NOMO-1 treated with DMSO at 0.1 percent for 48 hours (cell line): Measurements from ENCODE around the gene MRPS23.
A peak's percentile ranks its signal among the peaks of the same experiment; 100 is the strongest.

Experiments
- DNase-seq: peaks from one replicate; lab custom pipeline; 2025; ENCODE audit not compliant: unreplicated experiment; lab: John Stamatoyannopoulos, UW

The MRPS23 gene

DNA sequence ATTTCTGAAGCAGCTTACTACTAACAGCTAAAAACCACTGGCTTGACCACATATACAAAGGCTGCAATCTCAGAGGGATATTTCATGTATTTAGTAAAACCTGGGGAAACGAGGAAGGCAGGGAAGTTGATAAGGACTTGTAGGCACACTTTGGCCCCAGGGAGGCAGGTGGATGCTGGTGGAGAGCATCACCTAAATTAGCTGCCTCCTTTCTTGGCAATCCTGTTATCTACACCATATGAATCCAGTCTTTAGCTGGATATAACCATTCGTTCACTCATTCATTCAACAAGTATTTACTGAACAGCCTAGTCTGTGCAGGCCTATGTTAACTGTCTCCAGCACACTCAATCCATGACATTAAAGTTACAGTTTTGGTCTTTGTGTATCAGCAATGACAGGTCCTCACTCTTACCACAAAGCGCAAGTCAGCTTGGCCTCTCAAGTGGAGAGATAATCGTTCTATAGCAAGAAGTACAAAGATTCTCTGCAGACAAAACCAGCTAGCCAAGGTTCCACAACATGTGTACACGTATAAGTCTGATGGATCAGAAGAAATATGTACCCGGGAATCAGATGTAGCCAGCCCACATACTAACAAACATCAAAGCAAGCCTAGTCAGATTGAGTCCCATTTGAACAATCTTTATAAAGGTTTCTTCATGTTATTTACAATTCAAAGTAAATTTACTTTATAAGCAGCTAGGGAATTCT is 10.8 kb downstream of the MRPS23 start:
- no peak for DNase-seq

DNA sequence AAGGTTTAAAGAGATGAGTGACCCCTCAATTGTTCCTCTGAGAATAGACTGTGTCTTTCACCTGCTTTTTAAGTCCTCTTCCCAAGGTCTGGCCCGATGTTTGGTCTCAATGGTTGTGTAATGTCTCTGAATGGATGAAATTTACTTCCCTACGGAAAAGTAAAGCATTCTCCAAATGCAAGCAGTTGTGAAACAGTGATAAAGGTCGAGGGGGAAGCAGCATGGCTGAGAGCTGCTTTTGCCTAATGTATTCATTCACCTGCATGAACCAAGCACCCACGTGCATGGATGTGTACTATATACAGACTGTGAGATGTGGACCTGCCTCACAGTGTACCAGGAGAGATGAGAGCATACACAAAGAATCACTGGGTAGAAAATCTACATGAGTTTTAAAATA is 11.4 kb downstream of the MRPS23 start:
- no peak for DNase-seq

DNA sequence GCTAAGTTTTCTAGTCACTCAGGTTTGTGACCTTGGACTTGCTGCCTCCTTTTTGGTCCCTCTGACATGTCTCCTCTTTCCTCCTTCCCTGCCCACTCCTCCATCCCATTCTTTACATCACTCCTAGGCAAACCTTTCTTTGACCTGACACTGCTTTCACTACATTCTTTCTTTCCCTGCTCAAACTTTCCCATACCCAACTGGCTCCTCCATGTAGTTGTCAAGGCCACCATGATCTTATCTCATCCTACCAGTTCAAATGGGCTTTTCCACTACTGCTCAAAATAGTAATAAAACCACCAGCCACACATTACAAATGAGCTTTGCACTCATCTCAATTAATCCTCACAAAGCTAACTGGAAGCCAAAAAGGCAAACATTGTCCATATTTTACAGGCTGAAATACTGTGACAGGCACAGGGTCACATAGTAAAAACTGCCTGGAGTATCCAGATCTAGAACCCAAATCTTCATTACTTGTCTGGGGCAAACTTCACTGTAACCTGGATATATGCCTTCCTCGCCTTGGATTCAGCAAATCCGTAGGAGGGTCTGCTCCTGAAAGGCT is 14.4 kb downstream of the MRPS23 start:
- DNase-seq: no peak

DNA sequence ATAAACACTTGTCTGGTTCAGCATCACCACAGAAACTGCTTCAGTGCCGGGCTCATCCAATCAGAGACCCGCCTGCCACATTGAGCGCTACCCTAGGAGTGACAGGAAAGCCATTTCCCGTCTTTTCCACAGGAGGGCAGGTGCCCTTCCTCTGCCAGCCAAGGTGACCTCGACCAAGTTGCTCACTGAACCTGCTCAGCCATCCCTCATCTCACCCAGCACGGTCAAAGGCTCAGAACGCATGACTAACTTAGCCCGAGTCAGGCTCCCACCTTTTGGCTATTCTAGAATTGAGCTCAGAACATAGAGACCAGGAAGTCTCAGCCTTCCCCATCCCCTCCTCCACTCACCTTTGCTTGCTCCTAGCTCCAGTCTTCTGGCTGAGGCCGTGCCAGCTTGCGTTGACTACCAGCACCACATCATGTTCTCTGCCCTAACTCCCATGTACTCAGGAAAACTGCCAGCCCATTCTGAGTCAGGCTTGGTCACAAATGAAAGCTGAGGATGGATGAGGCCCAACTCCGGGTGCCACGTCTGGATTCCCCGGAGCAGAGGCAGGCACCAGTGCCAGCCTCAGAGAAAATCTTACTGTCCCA is 15.6 kb downstream of the MRPS23 start:
- no peak for DNase-seq

DNA sequence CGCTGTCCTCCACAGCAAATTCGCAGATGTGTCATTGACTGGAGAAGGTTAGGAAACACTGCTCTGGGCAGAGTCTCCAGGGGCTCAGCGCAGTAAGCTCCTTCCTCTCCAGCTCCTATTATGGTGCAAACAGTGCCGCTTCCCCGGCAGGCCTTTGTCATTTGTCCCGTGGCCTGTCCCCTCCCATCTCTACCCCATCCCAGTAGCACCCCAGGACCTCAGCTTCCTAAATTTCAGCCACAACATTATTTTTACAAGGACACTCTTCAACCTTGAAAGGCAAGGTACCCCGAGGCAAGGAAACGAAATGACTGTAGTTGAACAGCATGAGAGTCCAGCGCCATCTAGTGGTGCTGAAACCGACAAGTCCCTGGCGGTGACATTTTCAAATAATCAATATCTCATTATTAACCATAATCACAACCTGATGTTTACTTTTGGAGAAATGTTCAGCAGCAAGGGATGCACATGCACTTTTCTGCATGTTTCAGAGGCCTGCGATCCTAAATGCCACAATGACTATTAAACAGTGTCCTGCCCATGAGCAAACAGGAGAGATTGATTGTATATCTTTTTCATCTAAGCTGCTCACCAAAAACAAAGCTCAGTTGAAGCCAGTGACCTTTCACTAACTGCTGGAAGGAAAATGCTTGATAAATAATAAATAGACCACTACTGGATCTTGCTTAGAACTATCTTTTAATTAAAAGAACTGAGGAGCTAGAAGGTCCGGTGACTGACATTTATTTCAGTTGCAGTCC is 16.5 kb downstream of the MRPS23 start:
- peak; percentile 74 for DNase-seq

DNA sequence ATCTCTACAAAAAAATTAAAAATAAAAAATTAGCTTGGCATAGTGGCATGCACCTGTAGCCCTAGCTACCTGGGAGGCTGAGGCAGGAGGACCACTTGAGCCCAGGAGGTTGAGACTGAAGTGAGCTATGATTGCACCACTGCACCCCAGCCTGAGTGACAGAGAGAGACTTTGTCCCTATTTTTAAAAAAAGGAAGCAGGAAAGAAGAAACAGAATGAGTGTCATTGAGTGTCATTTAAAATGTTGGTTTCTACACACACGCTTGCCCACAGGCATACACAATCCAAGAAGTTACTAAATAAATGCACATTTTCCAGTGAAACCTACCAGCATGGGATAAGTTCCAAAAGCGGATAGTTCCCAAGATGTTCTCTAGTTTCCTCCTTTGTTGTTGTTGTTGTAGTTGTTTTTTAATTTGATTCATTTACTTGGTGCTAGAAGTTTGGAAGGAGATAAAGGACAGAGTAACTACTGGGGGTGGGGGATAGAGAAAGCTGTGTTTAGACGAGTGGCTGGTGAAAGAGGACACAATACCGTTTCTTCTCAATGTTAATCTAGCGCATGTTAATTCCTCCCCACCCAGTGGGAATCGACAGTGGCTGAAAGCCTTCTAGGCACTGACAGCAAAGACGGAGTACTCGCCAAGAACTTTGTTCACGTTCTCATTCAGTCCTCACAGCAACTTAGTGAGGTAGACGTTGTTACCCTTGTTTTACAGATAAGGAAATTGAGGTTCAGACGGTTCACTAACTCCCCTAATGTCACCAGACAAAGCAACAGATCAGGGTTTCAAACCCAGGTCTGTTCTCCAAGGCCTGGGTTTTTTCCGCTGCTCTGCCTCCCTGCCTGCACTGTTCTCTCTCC is 17.3 kb downstream of the MRPS23 start:
- DNase-seq: peak; percentile 87

DNA sequence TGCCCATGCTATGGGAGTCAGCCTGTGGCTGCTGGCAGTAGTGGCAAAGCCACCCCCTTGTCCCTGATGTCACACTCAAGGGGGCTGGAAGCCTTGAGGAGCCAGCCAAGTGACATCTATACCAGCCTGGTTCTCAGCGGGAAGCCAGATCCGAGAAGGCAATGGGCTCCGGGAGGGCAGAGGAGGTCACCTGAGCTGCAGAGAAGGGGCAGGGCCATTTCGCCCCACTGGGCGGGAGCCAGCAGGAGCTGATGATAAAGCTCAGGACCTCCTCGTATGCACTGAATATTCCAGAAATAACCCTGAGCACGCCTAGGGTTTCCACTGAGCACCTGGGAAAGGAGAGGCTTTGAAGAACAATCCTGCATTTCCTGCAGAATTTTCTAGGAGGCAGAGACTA is 19.0 kb downstream of the MRPS23 start:
- no peak for DNase-seq

DNA sequence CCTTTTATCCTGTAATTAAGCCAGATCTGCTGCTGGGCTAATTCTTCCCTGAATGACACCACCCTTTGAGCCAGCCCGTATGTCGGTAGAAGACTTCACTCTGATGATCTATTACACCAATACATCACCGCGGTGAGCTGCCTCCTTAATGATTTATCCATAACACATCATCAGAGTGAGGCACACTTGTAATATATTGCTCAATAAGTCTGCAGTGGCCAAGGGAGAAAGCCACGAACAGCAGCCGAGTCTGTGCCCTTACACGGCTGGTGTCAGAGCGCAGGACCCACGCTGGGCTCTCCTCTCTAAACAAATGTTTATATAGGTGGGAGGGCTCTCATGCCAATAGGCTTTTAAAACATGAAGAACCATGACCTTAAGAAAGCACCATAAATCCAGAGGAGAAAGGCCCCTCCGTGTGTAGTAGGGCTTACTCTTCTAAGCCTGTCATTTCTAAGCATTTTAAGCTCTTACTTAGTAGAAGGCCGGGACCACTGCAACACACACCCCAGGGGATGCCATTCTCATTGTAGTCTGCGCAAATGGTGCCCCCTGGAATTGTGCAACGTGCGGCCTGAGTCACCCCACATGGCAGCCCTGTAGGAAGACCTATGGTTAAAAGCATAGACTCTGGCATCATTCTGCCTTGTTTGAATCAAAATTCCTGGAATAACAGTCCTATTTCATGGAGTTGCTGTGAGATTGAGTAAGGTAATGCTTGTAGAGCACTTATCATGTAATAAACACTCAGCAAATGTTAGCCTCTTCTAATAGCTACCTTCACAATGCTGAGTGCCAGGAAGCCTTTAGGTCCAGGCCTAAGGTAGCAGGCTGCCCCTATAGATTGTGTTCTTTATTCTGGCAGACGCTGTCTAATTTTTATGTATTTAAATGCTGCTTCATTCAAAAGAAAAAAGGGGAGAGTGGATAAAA is 26.1 kb downstream of the MRPS23 start:
- DNase-seq: peak; percentile 65

DNA sequence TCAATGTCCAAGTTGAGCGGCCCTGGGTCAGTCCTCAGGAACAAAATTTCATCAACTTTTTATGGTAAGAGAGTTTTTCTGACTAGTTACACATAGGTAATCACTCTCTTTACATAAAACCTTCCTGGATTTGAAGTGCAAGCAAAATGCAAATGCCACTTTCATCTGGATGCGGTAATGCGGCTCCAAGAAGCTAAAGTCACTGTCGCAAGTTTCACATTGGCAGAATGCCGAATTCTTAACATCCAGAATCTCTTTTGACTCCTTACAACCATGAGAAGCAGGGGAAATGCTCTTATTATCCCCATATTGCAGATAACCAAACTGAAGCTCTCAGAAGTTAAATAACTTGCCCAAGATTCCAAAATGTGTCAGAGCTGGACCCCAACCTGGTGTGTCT is 30.0 kb downstream of the MRPS23 start:
- no peak for DNase-seq

DNA sequence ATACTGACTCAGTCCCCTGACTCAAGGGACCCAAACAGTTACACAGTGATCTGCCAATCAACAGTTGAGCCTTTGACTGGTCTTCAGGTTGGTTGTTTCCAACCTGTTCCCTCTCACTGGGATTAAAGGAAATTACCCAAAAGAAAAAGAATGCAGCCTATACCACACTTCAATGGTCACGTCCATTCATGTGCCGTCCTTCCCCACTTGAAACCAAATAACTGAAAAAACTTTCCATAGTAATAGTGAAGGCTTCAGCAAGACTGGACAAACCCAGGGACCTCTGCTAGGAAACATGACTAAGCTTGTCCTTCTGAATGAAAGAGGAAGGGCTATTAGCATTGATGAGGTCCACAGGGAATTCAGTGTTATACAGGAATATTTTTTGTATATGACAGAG is 30.6 kb downstream of the MRPS23 start:
- no peak for DNase-seq

DNA sequence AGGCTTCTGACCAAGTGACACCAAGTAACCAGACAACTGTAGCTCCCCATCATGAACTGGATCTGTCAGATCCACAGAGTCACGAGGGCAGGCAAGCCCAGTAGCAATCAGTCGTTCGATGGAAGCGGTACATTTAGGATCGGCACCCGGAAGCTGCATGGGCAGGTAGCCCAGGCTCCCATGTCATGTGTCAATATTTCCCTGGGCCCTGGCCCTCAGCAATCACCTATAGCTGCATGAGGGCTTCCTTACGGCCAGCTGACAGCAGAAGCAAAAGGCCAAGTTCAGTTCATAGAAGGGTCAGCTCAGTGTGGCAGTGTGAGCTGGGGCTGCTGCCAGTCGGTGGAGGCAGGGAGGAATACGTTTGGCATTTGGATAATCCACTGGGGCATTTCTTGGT is 31.8 kb downstream of the MRPS23 start:
- no peak for DNase-seq

DNA sequence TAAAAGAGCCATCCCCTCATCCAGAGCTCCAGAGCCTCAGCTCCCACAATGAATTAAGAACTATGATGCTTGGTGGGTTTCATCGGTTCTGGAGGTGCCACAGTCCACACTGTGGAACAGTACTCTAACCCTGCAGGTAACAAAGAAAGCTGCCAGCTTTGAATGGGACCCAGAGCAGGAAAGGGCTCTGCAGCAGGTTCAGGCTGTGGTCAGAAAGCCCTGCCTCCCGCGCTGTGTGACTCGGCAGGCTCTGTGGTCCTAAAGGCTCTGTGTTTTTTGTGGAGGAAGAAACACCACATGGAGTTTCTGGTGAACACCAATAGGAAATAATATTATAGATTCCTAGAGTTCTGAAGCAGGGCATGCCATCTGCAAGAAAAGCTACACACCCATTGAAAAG is 32.5 kb downstream of the MRPS23 start:
- DNase-seq: no peak

DNA sequence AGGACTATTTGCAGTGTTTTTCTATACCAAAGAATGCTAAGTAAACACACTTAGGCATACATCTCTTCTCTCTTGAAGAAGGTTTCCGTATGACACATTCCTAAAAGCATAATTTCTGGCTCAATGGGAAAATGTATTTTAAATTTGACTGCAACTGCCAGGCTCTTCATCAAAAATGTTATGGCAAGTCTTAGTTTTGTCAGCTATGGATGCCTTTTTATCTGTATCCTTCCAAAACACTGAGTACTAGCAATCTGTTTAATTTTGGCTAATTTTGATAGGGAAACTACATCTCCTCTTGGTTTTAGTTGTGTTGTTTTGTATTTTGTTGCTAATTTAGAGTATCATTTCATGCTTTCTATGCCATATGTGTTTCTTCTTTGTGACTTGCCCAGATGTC is 35.4 kb downstream of the MRPS23 start:
- DNase-seq: no peak

DNA sequence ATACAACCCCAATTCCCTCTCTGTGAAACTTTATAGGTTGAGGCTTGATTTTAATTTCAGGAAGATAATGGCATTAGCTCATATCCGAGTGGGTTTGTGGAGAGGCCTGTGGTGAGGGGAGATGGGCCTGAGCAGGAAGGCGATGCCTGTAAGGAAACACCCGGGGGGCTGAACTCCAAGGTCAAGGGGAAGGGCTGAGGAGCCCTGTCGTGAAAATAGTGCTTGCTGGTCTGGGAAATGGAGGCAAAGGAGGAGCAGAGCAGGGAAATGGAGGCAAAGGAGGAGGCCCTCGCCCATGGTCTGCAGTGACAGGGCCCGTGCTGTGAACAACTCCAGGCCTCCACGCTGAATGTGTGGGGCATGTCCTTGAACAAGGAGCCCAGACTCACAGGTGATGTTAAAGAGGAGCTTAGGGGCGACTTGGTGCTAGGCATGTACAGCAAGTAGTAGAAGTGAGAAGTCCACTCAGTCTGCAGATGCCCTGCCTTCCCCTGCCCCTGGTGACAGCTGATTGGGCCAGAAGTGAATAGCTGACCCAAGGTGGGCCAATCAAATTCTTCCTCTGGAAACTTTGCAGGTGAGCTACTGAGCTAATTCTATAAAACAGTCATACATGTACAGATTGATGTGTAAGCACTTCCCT is 38.1 kb downstream of the MRPS23 start:
- DNase-seq: no peak

DNA sequence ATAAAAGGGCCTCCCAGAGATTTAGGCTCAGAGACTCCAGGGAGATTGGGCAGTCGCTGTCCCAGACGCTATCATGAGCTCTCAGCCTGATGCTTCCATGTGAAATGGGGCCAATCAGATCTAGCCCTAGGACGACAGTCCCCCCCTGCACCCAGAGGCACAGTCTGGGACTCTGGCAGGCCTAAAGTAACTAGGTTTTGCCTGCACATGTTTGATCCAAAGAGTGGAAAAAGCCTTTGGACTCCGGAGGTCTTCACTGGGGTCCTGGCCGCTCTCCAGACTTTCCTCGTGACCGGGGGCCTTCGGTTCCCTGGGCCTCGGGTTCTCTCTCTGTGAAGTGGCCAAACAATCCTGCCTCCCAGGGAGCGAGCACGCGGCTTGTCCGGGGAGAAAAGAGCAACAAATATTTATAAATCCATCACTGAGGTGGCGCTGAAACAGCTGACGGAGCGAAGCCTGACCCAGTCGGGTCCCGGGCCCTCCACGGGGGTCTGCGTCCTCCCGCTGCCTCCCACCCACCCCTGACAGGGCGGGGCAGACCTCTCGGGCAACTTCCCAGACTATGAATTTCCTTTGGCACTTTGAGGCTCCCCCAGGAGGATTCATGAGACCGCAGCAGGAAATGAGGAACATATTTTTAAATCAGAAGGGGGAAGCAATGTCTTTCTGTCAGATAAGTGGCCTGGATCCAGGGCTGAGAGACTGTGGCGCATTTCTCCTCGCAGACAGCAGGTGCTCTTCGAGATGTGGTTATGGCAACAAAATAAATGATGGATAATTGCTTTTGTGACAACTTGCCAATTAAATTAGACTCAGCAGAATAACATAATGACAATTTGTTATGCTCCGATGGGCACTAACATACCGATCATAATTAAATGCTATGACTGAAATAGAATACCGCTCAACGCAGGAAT is 38.9 kb downstream of the MRPS23 start:
- peak; percentile 82 for DNase-seq

DNA sequence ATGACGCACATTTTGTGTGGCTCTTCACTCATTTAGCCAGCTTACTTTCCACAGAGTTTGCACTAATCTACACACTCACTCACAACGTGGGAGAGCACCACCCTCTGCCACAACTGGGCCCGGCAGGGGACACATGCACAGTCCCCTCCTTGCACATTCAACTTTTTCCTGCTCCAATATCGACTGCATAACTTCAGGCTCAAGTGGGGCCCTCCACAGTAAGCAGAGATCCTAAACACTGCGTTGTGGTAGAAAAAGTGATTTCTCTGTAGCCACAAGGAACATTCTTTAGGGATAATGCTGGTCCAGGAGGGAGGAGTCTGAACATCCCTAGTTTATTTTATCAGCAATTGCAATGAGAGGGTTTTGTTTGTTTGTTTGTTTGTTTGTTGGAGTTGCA is 40.0 kb downstream of the MRPS23 start:
- DNase-seq: no peak

DNA sequence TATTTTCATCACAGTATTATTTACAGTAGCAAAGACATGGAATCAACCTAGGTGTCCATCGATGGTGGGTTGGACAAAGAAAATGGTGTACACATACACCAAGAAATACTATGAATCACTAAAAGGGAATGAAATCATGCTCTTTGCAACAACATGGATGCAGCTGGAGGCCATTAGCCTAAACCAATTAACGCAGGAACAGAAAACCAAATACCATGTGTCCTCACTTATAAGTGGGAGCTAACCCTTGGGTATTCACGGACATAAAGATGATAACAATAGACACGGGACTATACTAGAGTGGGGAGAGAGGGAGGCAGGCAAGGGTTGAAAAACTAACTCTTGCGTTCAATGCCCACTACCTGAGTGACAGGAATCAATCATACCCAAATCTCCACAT is 41.0 kb downstream of the MRPS23 start:
- DNase-seq: no peak

DNA sequence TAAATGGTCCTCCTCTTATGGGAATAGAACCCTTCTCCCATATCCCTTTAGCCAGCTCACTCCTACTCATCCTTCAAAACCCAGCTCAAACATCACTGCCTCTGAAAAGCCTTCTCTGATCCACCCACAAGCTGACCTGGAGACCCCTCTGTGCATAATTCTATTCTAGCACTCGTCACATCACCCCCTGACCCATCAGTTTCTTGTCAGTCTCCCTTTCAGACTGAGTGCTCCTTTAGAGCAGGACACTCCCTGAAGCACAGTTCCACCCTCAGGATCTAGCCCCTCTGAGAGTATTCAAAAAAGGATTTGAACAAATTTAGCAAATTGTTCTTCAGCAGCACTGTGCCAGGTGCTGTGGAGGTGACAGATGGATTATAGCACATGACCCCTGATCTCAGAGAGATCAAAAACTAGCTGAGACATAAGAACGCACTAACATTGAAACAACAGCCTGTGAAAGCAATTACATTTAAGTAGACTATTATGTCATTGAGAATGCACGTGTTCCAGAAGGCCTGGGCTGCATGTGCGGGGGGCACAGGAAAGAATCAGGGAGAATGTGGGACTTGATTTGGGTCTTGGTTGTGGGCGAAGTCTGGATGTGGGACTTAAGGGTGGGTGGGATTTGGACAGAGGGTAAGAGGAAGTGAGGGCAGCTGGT is 43.5 kb downstream of the MRPS23 start:
- no peak for DNase-seq
